NCI-H2107 (cell line): ENCODE measurements around the gene AADACL4.
A peak's percentile ranks its signal among the peaks of the same experiment; 100 is the strongest.

ENCODE experiments used
- DNase-seq: peaks from one replicate; lab custom pipeline; 2025; lab: John Stamatoyannopoulos, UW

The AADACL4 gene

GRCh38 chr1:12613180-12613579, 30.7 kb upstream of the AADACL4 start:
- no peak for DNase-seq

- no peak for DNase-seq
Observed at GRCh38 chr1:12614402-12615158, 29.3 kb upstream of the AADACL4 start.

- DNase-seq: no peak
Observed at GRCh38 chr1:12615159-12615864, 28.6 kb upstream of the AADACL4 start.

GRCh38 chr1:12615865-12616708, 27.8 kb upstream of the AADACL4 start:
- no peak for DNase-seq

GRCh38 chr1:12616709-12617373, 27.0 kb upstream of the AADACL4 start:
- DNase-seq: no peak

- no peak for DNase-seq
Observed at GRCh38 chr1:12617511-12617900, 26.4 kb upstream of the AADACL4 start.

- peak; percentile 30 for DNase-seq
Observed at GRCh38 chr1:12617901-12618660, 25.8 kb upstream of the AADACL4 start, which contains the start of gene DHRS3. DHRS3 (minus strand) TSS chr1:12618210; CDS start chr1:12617348, 862 bp downstream.

GRCh38 chr1:12618661-12618964, 25.3 kb upstream of the AADACL4 start:
- no peak for DNase-seq

GRCh38 chr1:12618965-12619791, 24.7 kb upstream of the AADACL4 start:
- no peak for DNase-seq

GRCh38 chr1:12619792-12620487, 23.9 kb upstream of the AADACL4 start:
- DNase-seq: peak; percentile 51

GRCh38 chr1:12620488-12620865, 23.4 kb upstream of the AADACL4 start:
- DNase-seq: no peak

GRCh38 chr1:12620931-12621330, 23.0 kb upstream of the AADACL4 start:
- no peak for DNase-seq

GRCh38 chr1:12621346-12622335, 22.2 kb upstream of the AADACL4 start:
- DNase-seq: no peak

GRCh38 chr1:12622506-12622905, 21.4 kb upstream of the AADACL4 start:
- no peak for DNase-seq

GRCh38 chr1:12625276-12625675, 18.6 kb upstream of the AADACL4 start:
- no peak for DNase-seq

GRCh38 chr1:12626888-12627287, 17.0 kb upstream of the AADACL4 start:
- no peak for DNase-seq

GRCh38 chr1:12627296-12627695, 16.6 kb upstream of the AADACL4 start:
- no peak for DNase-seq

- no peak for DNase-seq
Observed at GRCh38 chr1:12629511-12629956, 14.4 kb upstream of the AADACL4 start.
